Stimulated activated CD4-positive, alpha-beta T cell treated with anti-CD3 and anti-CD28 coated beads, TNF-alpha, amount 100 ng/mL, for 1 hour (primary cell): ENCODE measurements around the gene ETV7.
"Not testable (repeated sequence)": the region's sequence is repeated elsewhere in the genome, so short reads cannot be mapped to it uniquely, and the experiment has no call there.

Experiments
- DNase-seq, 3 donors: peaks; one replicate each; pipeline ENCODE4 v3.0.0-alpha.2; 2020; ENCODE audit warnings: low read depth in 3 of 3, low spot score in 1 of 3

The ETV7 gene

GRCh38 chr6:36343109-36343680 lies 44.3 kb downstream of the ETV7 start:
- no peak for DNase-seq

DNA sequence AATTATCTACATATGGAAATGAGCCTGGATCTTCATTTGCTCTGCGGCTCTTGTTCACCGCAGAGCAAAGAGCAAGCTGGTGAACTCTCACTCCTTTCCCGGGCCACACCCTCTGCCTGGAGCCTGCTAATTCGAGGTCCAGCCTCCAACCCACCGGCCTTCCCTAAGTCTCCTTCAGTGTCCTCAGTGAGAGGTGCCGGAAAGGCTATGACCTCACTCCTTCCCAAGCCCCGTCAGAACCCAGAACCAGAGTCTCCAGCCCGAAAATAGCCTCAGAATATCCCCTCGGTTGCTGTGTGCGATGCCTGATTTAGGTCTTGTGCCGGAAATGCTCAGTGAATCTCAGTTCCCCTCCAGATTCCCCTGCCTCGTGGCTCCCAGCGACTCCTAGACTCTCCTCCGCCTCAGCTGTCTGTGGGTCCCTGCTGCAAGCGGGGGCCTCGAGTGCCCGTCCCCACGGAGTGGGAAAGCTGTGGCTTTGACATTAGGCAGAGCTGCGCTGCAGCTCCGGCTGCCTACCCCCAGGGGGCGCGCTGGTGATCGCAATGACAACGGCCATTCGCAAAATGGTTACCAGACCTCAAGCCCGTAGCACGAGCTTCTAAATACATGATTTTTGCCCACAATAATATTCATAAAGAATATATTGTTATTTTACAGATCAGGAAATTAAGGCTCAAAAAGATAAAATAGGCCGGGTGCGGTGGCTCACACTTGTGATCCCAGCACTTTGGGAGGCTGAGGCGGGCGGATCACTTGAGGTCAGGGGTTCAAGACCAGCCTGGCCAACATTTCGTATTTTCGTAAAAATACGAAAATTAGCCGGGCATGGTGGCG lies 46.6 kb downstream of the ETV7 start:
- DNase-seq, result peak; percentile 8 to 75 (median 40)

DNA sequence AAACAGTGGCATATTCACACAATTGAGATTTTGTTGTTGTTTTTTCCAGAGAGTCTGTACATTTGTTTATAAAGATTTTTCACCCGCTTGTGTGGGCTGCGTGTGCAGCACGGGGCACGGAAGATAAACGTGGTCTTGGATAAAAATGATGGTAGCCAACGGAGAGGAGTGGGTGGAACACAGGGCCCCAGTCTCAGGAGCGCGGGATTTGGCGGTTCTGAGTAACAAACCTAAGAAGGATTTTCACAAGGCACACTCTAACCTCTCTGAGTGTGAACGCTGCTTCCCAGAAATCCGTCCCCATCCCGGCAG lies 47.2 kb downstream of the ETV7 start:
- no peak for DNase-seq

DNA sequence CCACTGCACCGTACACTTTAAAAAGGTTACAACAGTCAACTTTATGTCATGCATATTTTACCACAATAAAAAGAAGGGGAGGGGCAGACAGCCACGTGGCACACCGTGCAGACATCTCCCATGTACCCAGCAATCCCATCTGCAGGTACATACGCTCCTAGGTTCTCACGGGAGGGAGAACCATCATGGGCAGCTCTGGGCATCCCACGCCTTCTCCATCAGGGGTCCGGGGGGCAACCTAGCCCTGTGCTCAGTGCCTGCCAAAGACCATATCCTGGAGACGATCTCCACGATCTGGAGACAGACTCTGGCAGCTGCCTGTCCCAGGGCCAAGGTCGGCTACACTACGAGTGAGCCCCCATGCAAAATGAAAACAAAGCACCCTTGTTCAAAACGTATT lies 48.3 kb downstream of the ETV7 start:
- DNase-seq, result no peak

DNA sequence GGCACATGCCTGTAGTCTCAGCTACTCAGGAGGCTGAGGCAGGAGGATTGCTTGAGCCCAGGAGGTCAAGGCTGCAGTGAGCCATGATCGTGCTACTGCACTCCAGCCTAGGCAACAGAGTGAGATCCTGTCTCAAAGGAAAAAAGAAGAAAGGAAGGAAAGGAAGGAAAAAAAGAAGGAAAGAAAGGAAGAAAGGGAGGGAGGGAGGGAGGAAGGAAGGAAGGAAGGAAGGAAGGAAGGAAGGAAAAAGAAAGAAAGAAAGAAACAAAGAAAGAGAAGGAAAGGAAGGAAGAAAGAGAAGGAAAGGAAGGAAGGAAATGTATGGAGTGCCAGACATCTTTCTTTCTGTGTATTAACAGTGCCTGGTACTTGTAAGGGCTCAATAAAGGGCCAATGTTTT lies 49.2 kb downstream of the ETV7 start:
- DNase-seq, result not testable (repeated sequence)

DNA sequence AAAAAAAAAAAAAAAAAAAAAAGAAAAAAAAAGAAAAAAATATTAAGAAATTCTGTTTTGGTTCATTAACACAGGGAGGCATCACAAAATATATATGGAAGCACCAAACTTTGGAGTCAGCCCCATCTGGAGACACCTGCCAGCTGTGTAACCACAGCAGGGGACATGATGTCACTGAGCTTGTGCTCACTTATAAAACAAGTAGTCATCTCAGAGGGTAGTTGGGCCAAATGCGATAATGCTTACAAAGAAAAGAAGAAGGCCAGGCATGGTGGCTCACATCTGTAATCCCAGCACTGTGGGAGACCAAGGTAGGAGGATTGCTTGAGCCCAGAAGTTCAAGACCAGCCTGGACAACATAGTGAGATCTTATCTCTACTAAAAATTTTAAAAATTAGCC lies 49.7 kb downstream of the ETV7 start:
- DNase-seq, result no peak

- no peak for DNase-seq
Measured at GRCh38 chr6:36336779-36337241, 50.7 kb downstream of the ETV7 start, which contains the start of gene BNIP5. BNIP5 (minus strand) TSS chr6:36336888; CDS start chr6:36330690, 6,198 bp downstream.

GRCh38 chr6:36336208-36336710 lies 51.2 kb downstream of the ETV7 start:
- no peak for DNase-seq

- DNase-seq, result no peak
Measured at GRCh38 chr6:36335465-36336207, 51.8 kb downstream of the ETV7 start.

- no peak for DNase-seq
Measured at GRCh38 chr6:36334832-36335459, 52.5 kb downstream of the ETV7 start.

DNA sequence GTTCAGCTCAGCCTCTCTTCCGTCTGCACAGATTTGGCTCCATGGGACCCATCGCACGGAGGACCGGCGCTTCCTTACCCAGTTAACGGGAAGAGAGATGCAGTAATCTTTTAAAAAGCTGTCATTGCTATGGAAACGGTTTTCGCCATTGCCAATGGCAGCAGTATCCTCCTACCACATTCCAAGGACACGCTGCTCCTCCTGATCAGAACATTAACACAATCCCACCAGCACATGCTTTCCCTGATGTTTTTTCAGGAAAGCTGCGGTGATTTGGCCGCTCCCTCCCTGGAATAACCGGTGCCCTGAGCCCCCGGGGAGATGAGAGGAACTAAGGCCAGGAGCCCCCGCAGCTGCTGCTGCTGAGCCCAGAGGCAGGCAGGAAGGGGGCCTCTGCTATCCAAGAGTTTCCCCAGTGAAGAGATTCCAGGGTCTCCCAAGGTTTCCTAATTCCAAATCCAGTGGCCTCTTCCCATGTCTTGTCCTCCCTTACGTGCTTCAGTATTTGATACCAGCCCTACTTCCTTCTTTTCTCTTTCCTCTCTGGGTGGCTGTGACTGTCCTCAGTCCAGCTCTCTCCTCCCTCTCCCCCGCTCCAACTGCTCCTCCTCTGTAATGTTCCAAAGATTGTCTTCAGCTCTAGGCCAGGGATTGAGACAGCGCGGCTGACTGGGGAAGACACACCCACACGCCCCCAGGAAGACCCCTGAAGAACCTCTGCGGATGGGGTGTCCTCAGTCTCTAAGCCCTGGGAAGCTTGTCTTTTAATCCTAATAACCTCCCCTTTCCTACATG lies 53.3 kb downstream of the ETV7 start:
- DNase-seq, result no peak

GRCh38 chr6:36333171-36333895 lies 54.1 kb downstream of the ETV7 start:
- no peak for DNase-seq

DNA sequence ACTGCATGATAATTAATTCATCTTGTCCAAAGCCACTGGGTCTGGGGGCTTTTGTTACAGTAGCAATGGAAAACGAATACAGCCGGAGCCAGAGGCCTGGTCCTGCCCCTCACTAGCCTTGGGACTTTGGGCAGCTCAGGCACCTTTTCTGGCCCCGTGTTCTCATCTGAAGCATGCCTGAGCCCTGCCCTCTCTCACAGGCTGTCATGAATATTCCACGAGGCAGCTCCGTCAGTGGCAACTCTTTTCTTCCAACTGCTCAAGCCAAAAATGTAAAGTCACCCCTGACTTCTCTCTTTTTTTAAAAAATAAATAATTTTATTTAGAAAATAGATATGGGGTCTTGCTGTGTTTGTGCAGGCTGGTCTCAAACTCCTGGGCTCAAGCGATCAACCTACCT lies 56.1 kb downstream of the ETV7 start:
- DNase-seq, result no peak

DNA sequence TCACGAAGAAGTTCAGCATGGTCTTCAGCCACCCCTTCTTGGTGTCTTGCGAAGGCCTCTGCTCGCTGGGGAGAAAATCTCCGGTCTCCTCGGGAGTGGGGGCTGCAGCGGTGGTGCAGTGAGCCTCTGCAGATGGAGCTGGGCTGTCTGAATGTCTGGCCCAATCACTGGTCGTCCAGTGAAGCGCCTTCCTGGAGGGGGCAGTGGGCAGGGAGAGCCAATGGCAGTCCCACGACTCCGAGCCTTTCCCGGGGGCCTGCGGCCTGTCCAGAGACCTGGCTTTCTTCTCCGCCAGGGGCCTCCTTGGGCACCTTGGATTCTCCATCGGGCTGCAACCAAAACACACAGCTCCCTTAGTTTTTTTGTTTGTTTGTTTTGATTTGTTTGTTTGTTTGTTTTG lies 57.1 kb downstream of the ETV7 start:
- DNase-seq, result no peak

DNA sequence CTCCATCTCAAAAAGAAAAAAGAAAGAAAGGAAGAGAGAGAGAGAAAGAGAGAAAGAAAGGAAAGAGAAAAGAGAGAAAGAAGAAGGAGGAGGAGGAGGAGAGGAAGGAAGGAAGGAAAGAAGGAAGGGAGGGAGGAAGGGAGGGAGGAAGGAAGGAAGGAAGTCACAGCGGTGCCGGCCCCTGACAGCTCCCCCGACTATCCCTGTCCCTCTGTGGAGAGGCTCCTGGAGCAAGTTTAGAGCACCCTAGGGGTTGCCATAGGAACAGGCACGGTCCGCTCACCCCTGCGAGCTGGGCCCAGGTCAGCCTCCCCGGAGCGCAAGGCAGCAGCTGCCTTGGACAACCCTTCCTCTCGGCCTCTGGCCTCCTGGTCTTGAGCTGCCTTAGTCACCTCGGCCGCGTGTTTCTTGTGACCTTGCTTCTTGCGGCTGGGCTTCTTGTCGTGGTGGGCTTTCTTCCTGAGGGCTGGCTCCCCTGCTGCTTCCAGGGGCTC lies 57.6 kb downstream of the ETV7 start:
- DNase-seq, result no peak

GRCh38 chr6:36328600-36328999 lies 58.9 kb downstream of the ETV7 start:
- no peak for DNase-seq

DNA sequence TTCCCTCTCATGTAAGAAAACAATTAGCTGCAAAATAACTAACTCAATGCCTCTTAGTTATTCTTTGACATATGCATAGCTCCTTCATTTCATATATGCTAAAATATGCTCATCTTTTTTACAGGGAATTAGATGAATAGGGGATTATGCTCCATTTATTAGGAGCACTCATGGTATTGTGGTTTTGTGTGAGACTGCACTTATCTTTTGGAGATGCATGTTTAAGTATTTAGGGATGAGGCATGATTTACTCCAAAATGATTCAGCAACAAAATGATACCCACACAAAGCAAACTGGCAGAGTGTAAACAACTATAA lies 59.6 kb downstream of the ETV7 start:
- DNase-seq, result no peak

DNA sequence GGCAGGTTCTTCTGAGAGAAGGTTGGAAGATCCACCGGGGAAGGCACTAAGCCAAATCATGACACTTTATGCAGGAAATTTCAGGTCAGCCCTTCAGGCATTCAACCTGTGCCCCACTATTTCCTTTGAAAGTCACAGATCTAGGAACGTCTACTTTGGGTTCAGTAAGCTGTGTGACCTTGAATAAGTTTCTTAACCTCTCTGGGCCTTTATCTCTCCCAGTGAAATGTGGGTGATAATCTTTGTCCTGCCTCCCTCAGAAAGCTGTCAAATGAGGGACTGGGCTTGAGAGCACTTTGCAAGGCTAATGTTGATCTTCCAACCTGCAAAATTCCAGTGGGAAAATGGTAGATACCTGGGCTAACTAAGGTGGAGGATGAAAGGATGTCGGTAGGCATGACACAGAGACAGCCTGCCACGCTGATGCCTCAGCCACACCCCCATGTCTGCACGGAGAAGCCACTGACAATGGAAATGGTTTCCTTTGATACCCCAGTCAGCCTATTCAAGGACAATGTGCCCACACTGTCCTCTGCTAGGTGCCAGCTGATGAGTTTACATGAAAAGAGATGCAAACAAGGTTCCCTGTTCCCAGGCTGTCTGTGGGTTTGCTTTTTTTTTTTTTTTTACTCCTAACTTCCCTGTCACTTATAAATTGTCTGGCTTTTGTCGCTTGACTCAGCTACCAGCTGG lies 60.1 kb downstream of the ETV7 start:
- DNase-seq, result no peak

DNA sequence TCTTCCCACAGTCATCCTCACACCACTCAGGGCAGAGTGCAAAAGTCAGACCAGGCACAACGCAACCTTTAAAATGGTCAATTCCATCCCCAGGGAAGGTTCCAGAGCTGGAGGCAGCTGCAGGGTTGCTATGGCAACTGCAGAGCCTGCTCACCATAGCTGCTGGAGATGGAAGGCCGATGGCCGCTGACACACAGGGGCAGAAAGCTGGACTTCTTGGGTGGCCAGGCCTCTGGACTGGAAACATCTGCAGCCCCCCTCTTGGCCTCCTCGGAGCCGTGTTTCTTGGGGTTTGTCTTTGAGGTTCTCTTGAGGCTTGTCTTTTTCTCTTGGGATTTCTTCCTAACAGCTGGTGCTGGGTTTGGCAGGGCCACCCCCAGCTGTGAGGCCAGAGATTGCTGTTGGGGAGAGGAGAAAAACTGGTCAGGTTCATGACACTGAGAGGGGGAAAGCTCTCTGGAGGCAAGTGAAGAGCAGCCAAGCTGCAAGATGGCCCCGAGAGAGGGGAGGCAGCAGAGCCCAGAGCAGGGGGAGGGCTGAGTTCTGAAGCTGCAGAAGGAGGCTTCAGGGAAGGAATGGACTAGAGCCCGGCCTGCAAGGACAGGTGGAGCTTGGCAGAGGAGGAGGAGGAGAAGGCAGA lies 61.0 kb downstream of the ETV7 start:
- DNase-seq, result no peak
